ENCODE measurements around the gene MED27. TPM values are rescaled to one million over a fixed set of nuclear protein-coding genes. Genes with fewer than 3 reads are reported as not detected.

The MED27 gene
- total and polyA plus RNA-seq, 2 of the 13 experiments (the other 11 are each of a cell fraction or from before 2014, with no cell fraction given): 16.9 to 19.0 TPM

DNA sequence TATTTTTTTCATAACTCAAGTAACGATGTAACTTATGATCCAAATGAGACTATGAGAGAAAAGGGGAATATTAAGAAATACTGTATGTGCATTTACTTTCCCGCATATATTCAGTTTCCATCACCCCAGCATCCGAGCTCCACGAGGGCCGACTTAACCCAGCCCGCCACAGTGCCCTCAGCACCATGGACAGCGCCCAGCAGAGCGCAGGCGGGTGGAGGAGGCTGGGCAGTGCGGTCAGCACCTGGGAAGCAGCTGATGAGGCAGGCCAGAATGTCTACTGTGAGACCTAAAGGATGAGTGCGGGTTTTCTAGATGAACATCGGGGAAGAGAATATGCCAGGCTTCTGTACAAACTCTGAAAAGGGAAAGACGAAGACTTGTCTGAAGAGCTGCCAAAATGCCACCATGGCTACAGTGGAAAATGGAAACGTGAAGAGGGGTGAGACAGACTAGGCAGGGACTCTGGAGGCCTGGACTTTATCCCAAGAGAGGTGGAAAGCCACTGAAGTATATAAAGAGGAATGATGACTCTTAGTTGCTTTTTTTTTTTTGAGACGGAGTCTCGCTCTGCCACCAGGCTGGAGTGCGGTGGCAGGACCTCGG lies 34.5 kb upstream of the MED27 start (continued):
- TF ChIP-seq ZNF503 (CRISPR knock-in tag; IDR thresholded peaks at IDR 0.05): peak; percentile 45; the same call in 1 of the 2 replicates
- no peak for TF ChIP-seq ZNF30 (CRISPR knock-in tag; IDR thresholded peaks at IDR 0.05)
- peak; percentile 97 for TF ChIP-seq IKZF4 (CRISPR knock-in tag; IDR thresholded peaks at IDR 0.05; ENCODE audit: borderline replicate concordance, low read depth, not compliant biosample characterization)
- TF ChIP-seq FOXK2 (IDR thresholded peaks at IDR 0.05): no peak
- TF ChIP-seq SUZ12 (IDR thresholded peaks at IDR 0.05; ENCODE audit: low read depth, low read length): no peak
- peak; percentile 81; the same call in 1 of the 2 replicates for TF ChIP-seq SNAPC4 (CRISPR knock-in tag; IDR thresholded peaks at IDR 0.05)
- TF ChIP-seq, protein P1, sequence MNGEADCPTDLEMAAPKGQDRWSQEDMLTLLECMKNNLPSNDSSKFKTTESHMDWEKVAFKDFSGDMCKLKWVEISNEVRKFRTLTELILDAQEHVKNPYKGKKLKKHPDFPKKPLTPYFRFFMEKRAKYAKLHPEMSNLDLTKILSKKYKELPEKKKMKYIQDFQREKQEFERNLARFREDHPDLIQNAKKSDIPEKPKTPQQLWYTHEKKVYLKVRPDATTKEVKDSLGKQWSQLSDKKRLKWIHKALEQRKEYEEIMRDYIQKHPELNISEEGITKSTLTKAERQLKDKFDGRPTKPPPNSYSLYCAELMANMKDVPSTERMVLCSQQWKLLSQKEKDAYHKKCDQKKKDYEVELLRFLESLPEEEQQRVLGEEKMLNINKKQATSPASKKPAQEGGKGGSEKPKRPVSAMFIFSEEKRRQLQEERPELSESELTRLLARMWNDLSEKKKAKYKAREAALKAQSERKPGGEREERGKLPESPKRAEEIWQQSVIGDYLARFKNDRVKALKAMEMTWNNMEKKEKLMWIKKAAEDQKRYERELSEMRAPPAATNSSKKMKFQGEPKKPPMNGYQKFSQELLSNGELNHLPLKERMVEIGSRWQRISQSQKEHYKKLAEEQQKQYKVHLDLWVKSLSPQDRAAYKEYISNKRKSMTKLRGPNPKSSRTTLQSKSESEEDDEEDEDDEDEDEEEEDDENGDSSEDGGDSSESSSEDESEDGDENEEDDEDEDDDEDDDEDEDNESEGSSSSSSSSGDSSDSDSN (CRISPR knock-in tag; IDR thresholded peaks at IDR 0.05): 0 out of 2 replicates have a peak, but pooled peaks have one; percentile 37
- no peak for TF ChIP-seq GPBP1L1 (CRISPR knock-in tag; IDR thresholded peaks at IDR 0.05)
- peak; percentile 83; the same call in 1 of the 2 replicates for TF ChIP-seq ZSCAN25 (CRISPR knock-in tag; IDR thresholded peaks at IDR 0.05)
- TF ChIP-seq TFAP4 (IDR thresholded peaks at IDR 0.05; ENCODE audit: borderline replicate concordance, low read depth): peak; percentile 80
- TF ChIP-seq DMAP1 (CRISPR knock-in tag; IDR thresholded peaks at IDR 0.05): peak; percentile 57; the same call in 1 of the 2 replicates
- TF ChIP-seq ZNF607 (CRISPR knock-in tag; IDR thresholded peaks at IDR 0.05; ENCODE audit: borderline replicate concordance): peak; percentile 97
- TF ChIP-seq MAFF (IDR thresholded peaks at IDR 0.05; ENCODE audit: low read depth, low read length): no peak
- TF ChIP-seq ZNF274 (CRISPR knock-in tag; IDR thresholded peaks at IDR 0.05): peak; percentile 95
- TF ChIP-seq, protein P2, sequence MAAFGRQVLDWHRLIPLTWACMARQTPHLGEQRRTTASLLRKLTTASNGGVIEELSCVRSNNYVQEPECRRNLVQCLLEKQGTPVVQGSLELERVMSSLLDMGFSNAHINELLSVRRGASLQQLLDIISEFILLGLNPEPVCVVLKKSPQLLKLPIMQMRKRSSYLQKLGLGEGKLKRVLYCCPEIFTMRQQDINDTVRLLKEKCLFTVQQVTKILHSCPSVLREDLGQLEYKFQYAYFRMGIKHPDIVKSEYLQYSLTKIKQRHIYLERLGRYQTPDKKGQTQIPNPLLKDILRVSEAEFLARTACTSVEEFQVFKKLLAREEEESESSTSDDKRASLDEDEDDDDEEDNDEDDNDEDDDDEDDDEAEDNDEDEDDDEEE (CRISPR knock-in tag; IDR thresholded peaks at IDR 0.05): peak; percentile 99
- no peak for TF ChIP-seq ZSCAN29 (CRISPR knock-in tag; conservative IDR thresholded peaks at IDR 0.05)
